Mammary epithelial cell (primary cell): ENCODE data around the gene CCDC187.

ENCODE experiments used
- EZH2 ChIP-seq: IDR thresholded peaks from 2 replicates; pipeline ENCODE4 v1.6.1; 2012; ENCODE audit warnings: low read length, inconsistent platforms, borderline replicate concordance
- TF ChIP-seq, protein P1 (sequence below), 2 donors: IDR thresholded peaks in 1 of 2; conservative IDR thresholded peaks in 1 of 2; 2 replicates each; pipeline ENCODE4 v1.5.1; 2011 to 2012; ENCODE audit warnings: inconsistent platforms in 2 of 2, low read length in 2 of 2, mild to moderate bottlenecking in 2 of 2, control low read depth in 1 of 2, low read depth in 1 of 2; ENCODE audit not compliant: insufficient read depth in 1 of 2; ENCODE audit errors: extremely low read depth in 1 of 2

DNA sequence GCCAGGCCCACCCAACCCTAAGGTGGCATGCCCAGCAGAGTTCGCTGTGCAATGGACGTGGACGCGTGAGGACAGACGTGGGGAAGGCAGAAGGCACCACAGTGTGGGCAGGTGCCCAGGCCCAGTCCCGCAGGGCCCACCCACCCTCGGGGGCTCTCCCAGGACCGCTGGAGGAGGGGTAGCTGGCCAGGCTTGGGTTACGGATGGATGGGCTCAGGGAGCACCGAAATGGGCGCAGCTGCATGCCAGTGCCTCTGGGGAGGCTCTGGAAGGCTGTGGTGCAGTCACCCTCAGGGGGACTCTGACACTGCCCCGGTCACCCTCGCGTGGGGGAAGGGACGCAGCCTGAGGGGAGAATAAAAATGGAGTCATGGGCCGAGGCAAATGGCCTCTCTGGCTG lies 13.8 kb upstream of the CCDC187 start:
- TF ChIP-seq, protein P1, sequence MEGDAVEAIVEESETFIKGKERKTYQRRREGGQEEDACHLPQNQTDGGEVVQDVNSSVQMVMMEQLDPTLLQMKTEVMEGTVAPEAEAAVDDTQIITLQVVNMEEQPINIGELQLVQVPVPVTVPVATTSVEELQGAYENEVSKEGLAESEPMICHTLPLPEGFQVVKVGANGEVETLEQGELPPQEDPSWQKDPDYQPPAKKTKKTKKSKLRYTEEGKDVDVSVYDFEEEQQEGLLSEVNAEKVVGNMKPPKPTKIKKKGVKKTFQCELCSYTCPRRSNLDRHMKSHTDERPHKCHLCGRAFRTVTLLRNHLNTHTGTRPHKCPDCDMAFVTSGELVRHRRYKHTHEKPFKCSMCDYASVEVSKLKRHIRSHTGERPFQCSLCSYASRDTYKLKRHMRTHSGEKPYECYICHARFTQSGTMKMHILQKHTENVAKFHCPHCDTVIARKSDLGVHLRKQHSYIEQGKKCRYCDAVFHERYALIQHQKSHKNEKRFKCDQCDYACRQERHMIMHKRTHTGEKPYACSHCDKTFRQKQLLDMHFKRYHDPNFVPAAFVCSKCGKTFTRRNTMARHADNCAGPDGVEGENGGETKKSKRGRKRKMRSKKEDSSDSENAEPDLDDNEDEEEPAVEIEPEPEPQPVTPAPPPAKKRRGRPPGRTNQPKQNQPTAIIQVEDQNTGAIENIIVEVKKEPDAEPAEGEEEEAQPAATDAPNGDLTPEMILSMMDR (conservative IDR thresholded peaks at IDR 0.05 in 1 of 2, IDR thresholded peaks at IDR 0.05 in 1 of 2; ENCODE audit: extremely low read depth in 1 of 2, insufficient read depth in 1 of 2, low read depth in 1 of 2, low read length in 2 of 2) = no peak
- TF ChIP-seq EZH2 = no peak
